PC-9 (cell line): ENCODE results near the gene HEATR5B. TPM values are rescaled to one million over a fixed set of nuclear protein-coding genes. Genes with fewer than 3 reads are reported as not detected.
"Not testable (repeated sequence)": the region's sequence is repeated elsewhere in the genome, so short reads cannot be mapped to it uniquely, and the experiment has no call there.

Experiments
- BruUV-seq: library from RNA; stranded (reverse); fragments of 400-500 nt; replicated peaks from 2 replicates; lab custom pipeline; 2021; lab: Mats Ljungman, UMichigan
- CTCF ChIA-PET: fragments of 300-600 bp; sonication (Branson Sonifier 250); formaldehyde crosslinking; loops from one replicate; lab custom pipeline; 2022; ENCODE audit warnings: antibody characterized with exemption; lab: Charles Lee
- POLR2A ChIA-PET: fragments of 300-600 bp; sonication (Branson Sonifier 250); formaldehyde crosslinking; loops from one replicate; lab custom pipeline; 2022; ENCODE audit warnings: antibody characterized with exemption; ENCODE audit not compliant: unreplicated experiment; lab: Charles Lee
- DNase-seq, 2 experiments: peaks; one replicate each; pipeline versions ENCODE4 v3.0.0 to v3.0.0-alpha.2; 2015 to 2022; ENCODE audit warnings: mixed read lengths in 1 of 2
- H2AFZ ChIP-seq: fragments of 200-600 bp; sonication (generic); 2 replicates; pipeline ENCODE4 v1.8.1; 2017; ENCODE audit warnings: antibody characterized with exemption
- H3F3A ChIP-seq: fragments of 200-600 bp; sonication (generic); 2 replicates; pipeline ENCODE4 v1.8.1; 2017; ENCODE audit warnings: antibody characterized with exemption, mild to moderate bottlenecking, low read depth; ENCODE audit not compliant: insufficient read depth
- H3K27ac ChIP-seq: fragments of 200-600 bp; sonication (generic); 2 replicates; pipeline ENCODE4 v1.6.1; 2016; ENCODE audit warnings: mixed run types
- H3K27me3 ChIP-seq: fragments of 200-600 bp; sonication (generic); 2 replicates; pipeline ENCODE4 v1.6.1; 2016; ENCODE audit warnings: low read depth, mixed run types; ENCODE audit not compliant: insufficient read depth
- H3K36me3 ChIP-seq: fragments of 200-600 bp; sonication (generic); 2 replicates; pipeline ENCODE4 v1.6.1; 2016; ENCODE audit warnings: low read depth, mixed run types
- H3K4me1 ChIP-seq: fragments of 200-600 bp; sonication (generic); replicated peaks from 2 replicates; pipeline ENCODE4 v1.6.1; 2016; ENCODE audit warnings: mixed run types; ENCODE audit not compliant: insufficient read depth
- H3K4me2 ChIP-seq: fragments of 200-600 bp; sonication (generic); 2 replicates; pipeline ENCODE4 v1.6.1; 2017; ENCODE audit warnings: mixed run types
- H3K4me3 ChIP-seq: fragments of 200-600 bp; sonication (generic); 2 replicates; pipeline ENCODE4 v1.6.1; 2016; ENCODE audit warnings: mixed run types
- H3K79me2 ChIP-seq: fragments of 200-600 bp; sonication (generic); 2 replicates; pipeline ENCODE4 v1.6.1; 2017; ENCODE audit warnings: low read depth, mixed run types
- H3K9me2 ChIP-seq: fragments of 200-600 bp; sonication (generic); 2 replicates; pipeline ENCODE4 v1.8.1; 2017; ENCODE audit warnings: mild to moderate bottlenecking; ENCODE audit not compliant: insufficient read depth
- H3K9me3 ChIP-seq: fragments of 200-600 bp; sonication (generic); 2 replicates; pipeline ENCODE4 v1.8.1; 2016; ENCODE audit warnings: low read depth; ENCODE audit not compliant: insufficient read depth
- H4K20me1 ChIP-seq: fragments of 200-600 bp; sonication (generic); 2 replicates; pipeline ENCODE4 v1.8.1; 2017; ENCODE audit not compliant: insufficient read depth
- EZH2 ChIP-seq: fragments of 200-600 bp; sonication (generic); IDR thresholded peaks from 2 replicates; pipeline ENCODE4 v1.8.0; 2017; ENCODE audit warnings: antibody characterized with exemption, low read depth
- intact Hi-C: fragments of 100-400 bp; cut with micrococcal nuclease; formaldehyde crosslinking; loops from one replicate; pipeline ENCODE4 v1.10.0; 2022; ENCODE audit not compliant: unreplicated experiment
- total RNA-seq: library from RNA; stranded (reverse); gene quantifications from 2 replicates; pipeline ENCODE4 v1.2.3, GENCODE V29; 2021
- TF ChIP-seq, protein P1 (sequence below): fragments of 200-600 bp; sonication (generic); conservative IDR thresholded peaks from 2 replicates; pipeline ENCODE4 v1.6.1; 2017; ENCODE audit warnings: mixed run types, antibody characterized with exemption, mild to moderate bottlenecking, moderate library complexity

HEATR5B gene
- total RNA-seq, 1 experiment from 2014 or later, result 13.0 TPM

DNA sequence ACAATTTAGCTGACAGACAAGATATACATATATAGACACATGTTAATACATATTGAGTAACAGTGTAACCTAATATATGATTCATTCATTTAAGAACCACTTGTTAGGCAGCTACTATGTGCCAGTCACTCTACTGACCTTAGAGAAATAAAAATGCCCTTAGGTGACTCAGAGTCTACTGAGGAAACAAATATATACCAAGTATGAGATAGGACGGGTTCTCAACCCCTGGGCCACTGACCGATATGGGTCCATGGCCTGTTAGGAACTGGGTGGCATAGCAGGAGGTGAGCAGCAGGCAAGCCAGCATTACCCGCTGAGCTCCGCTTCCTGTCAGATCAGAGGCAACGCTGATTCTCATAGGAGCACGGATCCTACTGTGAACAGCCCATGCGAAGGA, 132.6 kb downstream of the HEATR5B start:
- Histone ChIP-seq H3F3A (peaks cover 28% of the 10 kb centered on the region), H3K9me3 (no peaks in the 10 kb centered on the region), H3K27me3 (no peaks in the 10 kb centered on the region), H2AFZ (no peak overlapping the region), H3K4me3 (no peak overlapping the region), H3K9me2 (no peaks in the 10 kb centered on the region), H3K27ac (peak overlapping the region; percentile 88), H3K4me1 (peaks cover 36% of the 10 kb centered on the region), H3K4me2 (peak overlapping the region; percentile 52), H3K79me2 (peaks cover 75% of the 10 kb centered on the region), H4K20me1 (no peaks in the 10 kb centered on the region), H3K36me3 (no peaks in the 10 kb centered on the region)
- no TSS peak for BruUV-seq
- POLR2A ChIA-PET, result no interaction called here
- intact Hi-C loops, result no loop called here
- CTCF ChIA-PET, result no interaction called here
- no peak for TF ChIP-seq EZH2
- TF ChIP-seq, protein P1, sequence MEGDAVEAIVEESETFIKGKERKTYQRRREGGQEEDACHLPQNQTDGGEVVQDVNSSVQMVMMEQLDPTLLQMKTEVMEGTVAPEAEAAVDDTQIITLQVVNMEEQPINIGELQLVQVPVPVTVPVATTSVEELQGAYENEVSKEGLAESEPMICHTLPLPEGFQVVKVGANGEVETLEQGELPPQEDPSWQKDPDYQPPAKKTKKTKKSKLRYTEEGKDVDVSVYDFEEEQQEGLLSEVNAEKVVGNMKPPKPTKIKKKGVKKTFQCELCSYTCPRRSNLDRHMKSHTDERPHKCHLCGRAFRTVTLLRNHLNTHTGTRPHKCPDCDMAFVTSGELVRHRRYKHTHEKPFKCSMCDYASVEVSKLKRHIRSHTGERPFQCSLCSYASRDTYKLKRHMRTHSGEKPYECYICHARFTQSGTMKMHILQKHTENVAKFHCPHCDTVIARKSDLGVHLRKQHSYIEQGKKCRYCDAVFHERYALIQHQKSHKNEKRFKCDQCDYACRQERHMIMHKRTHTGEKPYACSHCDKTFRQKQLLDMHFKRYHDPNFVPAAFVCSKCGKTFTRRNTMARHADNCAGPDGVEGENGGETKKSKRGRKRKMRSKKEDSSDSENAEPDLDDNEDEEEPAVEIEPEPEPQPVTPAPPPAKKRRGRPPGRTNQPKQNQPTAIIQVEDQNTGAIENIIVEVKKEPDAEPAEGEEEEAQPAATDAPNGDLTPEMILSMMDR, result no peak
- DNase-seq, result peak in 1 of 2 experiments; percentile 89

DNA sequence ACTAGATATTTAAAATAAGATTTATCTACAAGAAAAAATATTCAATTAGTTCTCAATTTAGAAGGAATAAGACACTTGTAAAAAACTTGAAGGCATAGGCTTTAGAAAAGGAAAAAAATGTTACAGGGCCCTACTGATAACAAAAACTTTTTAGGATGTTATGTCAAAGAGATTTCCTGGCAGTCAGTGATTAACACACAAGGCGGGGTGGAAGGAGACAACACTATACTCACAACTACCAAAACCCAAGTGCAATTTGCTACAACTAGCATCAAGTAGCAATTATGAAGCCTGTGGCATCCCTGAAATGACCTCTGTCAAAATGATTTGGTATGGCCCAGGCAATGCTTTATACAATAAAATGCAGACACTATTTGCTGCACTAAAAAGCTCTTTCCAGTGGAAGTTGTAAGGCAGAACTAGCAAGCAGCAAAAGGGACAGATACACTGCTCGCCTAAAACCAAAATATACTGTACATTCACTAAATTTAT, 133.1 kb downstream of the HEATR5B start:
- Histone ChIP-seq H3K79me2 (peaks cover 73% of the 10 kb centered on the region), H3F3A (peaks cover 28% of the 10 kb centered on the region), H2AFZ (no peak overlapping the region), H3K36me3 (no peaks in the 10 kb centered on the region), H3K4me2 (peak overlapping the region; percentile 52), H3K9me2 (no peaks in the 10 kb centered on the region), H3K27me3 (no peaks in the 10 kb centered on the region), H3K27ac (peak overlapping the region; percentile 88), H3K4me1 (peaks cover 36% of the 10 kb centered on the region), H3K9me3 (no peaks in the 10 kb centered on the region), H3K4me3 (no peak overlapping the region), H4K20me1 (no peaks in the 10 kb centered on the region)
- intact Hi-C loops, result no loop called here
- no peak for DNase-seq
- no TSS peak for BruUV-seq
- ChIA-PET CTCF (no interaction called here), POLR2A (no interaction called here)
- TF ChIP-seq, protein P1, result no peak
- no peak for TF ChIP-seq EZH2

GRCh38 chr2:36949845-36950244, 134.3 kb downstream of the HEATR5B start:
- POLR2A ChIA-PET, result no interaction called here
- intact Hi-C loops, result no loop called here
- Histone ChIP-seq H4K20me1 (no peaks in the 10 kb centered on the region), H3K9me2 (no peaks in the 10 kb centered on the region), H3F3A (peaks cover 28% of the 10 kb centered on the region), H3K27me3 (no peaks in the 10 kb centered on the region), H3K36me3 (no peaks in the 10 kb centered on the region), H3K4me1 (peaks cover 36% of the 10 kb centered on the region), H3K27ac (no peak overlapping the region), H3K4me2 (no peak overlapping the region), H3K4me3 (no peak overlapping the region), H2AFZ (no peak overlapping the region), H3K79me2 (peaks cover 63% of the 10 kb centered on the region), H3K9me3 (no peaks in the 10 kb centered on the region)
- TF ChIP-seq EZH2, result no peak
- TF ChIP-seq, protein P1, result no peak
- DNase-seq, result no peak
- no TSS peak for BruUV-seq
- CTCF ChIA-PET, result no interaction called here

DNA sequence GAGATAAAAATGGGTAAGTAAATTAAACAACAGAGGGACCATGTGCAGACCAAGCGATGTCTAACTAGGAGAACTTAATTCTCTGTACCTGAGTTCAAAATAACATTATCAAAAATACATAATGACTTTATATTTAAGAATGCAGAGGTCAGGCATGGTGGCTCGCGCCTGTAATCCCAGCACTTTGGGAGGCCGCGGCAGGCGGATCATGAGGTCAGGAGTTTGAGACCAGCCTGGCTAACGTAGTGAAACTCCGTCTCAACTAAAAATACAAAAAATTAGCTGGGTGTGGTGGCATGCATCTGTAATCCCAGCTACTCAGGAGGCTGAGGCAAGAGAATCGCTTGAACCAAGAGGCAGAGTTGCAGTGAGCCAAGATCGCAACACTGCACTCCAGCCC, 138.9 kb downstream of the HEATR5B start:
- H3K27ac ChIP-seq, DNase-seq, H4K20me1 ChIP-seq, H3K9me3 ChIP-seq, CTCF ChIA-PET, H3K4me1 ChIP-seq, H3K9me2 ChIP-seq, POLR2A ChIA-PET, H3K4me2 ChIP-seq, H3F3A ChIP-seq, H3K36me3 ChIP-seq, intact Hi-C loops, H3K4me3 ChIP-seq, BruUV-seq, H2AFZ ChIP-seq, H3K27me3 ChIP-seq: not testable (repeated sequence)
- H3K79me2 ChIP-seq, result peaks cover 36% of the 10 kb centered on the region
